WI38 (cell line): Measurements from ENCODE around the gene PLCB2.

Source experiments
- H3K4me3 ChIP-seq: 2 replicates; pipeline ENCODE4 v1.5.1; 2011; ENCODE audit warnings: low read depth, mild to moderate bottlenecking, control low read depth, low read length
- TF ChIP-seq, protein P1 (sequence below): IDR thresholded peaks from 2 replicates; pipeline ENCODE4 v1.5.1; 2012; ENCODE audit warnings: low read depth, mild to moderate bottlenecking, control low read depth, low read length

Gene PLCB2

GRCh38 chr15:40306371-40306770 lies 1.4 kb downstream of the PLCB2 start:
- TF ChIP-seq, protein P1, sequence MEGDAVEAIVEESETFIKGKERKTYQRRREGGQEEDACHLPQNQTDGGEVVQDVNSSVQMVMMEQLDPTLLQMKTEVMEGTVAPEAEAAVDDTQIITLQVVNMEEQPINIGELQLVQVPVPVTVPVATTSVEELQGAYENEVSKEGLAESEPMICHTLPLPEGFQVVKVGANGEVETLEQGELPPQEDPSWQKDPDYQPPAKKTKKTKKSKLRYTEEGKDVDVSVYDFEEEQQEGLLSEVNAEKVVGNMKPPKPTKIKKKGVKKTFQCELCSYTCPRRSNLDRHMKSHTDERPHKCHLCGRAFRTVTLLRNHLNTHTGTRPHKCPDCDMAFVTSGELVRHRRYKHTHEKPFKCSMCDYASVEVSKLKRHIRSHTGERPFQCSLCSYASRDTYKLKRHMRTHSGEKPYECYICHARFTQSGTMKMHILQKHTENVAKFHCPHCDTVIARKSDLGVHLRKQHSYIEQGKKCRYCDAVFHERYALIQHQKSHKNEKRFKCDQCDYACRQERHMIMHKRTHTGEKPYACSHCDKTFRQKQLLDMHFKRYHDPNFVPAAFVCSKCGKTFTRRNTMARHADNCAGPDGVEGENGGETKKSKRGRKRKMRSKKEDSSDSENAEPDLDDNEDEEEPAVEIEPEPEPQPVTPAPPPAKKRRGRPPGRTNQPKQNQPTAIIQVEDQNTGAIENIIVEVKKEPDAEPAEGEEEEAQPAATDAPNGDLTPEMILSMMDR = no peak
- no peak overlapping the region for H3K4me3 ChIP-seq

- TF ChIP-seq, protein P1 = no peak
- H3K4me3 ChIP-seq = no peak overlapping the region
These were observed 2.5 kb downstream of the PLCB2 start for GRCh38 chr15:40305281-40305680.

DNA sequence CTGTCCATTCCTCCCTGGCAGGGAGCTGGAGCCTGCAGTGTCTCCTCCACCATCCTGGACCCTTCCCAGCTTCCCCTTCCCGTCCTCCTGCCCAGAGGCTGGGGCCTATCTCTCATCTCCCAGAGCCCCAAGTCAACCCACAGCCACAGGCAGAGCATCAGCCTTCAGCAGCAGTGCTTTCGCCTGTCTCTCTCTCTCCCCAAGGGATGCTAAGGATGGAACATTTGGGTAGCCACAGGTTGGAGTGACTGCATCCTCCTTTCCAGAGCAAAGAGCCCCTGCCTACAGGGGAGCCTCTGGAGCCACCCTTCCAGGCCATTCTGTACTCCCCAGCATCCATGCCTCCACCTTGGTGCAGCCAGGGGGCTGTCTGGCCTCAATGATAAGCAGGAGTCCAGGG lies 4.2 kb downstream of the PLCB2 start:
- TF ChIP-seq, protein P1 = no peak
- no peak overlapping the region for H3K4me3 ChIP-seq

DNA sequence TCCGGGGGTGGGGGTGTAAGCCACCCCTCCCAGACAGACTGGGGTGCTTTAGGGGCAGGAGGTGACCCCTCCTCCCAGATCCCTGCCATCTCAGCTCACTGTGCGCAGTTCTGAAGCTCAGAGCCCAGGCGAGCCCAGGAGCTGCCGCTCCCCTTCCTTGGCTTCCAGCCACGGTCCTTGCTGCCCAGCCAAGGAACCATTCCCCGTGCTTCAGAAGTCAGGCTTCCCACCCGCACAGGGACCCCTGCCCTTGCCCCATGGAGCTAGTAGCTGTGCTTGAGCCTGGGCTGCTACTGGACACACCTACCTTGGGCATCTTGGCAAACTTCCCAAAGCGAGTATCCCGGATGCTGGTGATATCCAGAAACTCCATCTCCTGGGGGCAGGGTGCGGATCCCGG lies 4.8 kb downstream of the PLCB2 start:
- H3K4me3 ChIP-seq = no peak overlapping the region
- TF ChIP-seq, protein P1 = no peak

- TF ChIP-seq, protein P1 = no peak
- no peak overlapping the region for H3K4me3 ChIP-seq
These were observed 5.3 kb downstream of the PLCB2 start for GRCh38 chr15:40302288-40302886.

DNA sequence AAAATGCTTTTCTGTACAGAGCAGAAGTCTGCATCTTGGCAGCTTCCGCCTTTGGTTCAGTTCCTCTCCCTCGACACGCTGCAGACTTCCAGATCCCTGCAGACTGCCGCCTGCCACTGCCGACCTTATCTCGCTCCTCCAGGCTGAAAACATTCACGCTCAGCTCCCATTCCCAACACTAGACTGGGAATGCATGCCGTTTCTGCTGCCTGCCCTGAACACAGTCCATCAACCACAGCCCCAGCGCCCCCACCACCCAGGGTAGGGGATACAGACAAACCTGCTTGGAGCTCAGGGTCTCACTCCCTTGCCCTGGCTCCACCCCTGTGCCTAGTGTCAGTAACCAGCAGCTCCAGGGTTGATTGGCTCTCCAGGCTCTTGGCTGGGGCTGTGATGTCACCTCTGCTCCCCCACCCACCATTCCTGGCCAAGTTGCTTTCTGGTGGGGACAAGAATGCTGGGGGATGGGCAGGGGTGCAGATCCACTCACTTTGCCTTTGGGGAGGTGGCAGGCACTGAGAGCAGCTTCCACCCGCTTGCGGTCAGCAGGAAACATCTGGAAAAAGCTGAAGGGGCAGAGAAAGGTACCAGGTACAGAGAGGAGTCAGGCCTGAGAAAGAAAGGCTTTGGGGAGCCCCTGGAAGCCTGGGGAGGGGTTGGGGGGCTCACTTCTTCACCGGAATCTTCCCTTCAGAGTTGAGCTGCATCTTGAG lies 6.1 kb downstream of the PLCB2 start:
- TF ChIP-seq, protein P1 = no peak
- no peak overlapping the region for H3K4me3 ChIP-seq

DNA sequence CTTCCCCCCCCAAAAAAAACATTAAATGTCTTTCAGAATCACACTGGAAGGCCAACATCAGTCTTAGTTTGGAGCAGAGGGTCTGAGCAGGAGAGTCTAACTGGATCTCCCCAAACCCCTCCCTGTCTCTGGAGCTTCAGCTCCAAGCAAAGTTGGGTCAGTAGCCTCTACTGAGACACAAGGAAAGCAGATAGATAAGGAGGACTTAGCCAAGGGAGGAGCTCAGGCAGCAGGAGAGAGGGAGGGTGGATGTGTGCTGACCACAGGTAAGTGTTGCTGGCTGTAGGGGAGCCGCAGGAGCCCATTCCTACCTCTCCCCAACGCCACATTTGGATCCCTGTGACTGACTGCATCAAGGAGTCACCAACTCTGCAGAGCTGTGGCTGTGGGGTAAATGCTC lies 7.0 kb downstream of the PLCB2 start:
- H3K4me3 ChIP-seq = no peak overlapping the region
- TF ChIP-seq, protein P1 = no peak
